Hepatocyte (in vitro differentiated cells): ENCODE results near the gene GATAD2A. TPM values are rescaled to one million over a fixed set of nuclear protein-coding genes. Genes with fewer than 3 reads are reported as not detected.
"Not testable (repeated sequence)": the region's sequence is repeated elsewhere in the genome, so short reads cannot be mapped to it uniquely, and the experiment has no call there.

Experiments used
- DNase-seq: peaks from one replicate; pipeline ENCODE4 v3.0.0-alpha.2; 2016; ENCODE audit warnings: low spot score
- H2AFZ ChIP-seq: fragments of 200-600 bp; sonication (generic); 2 replicates; pipeline ENCODE4 v1.6.0; 2016; ENCODE audit warnings: antibody characterized with exemption, mild to moderate bottlenecking
- H3K27ac ChIP-seq: fragments of 200-600 bp; sonication (generic); 2 replicates; pipeline ENCODE4 v1.5.1; 2016; ENCODE audit warnings: mild to moderate bottlenecking
- H3K27me3 ChIP-seq: fragments of 200-600 bp; sonication (generic); 2 replicates; pipeline ENCODE4 v1.6.1; 2016
- H3K36me3 ChIP-seq: fragments of 200-600 bp; sonication (generic); replicated peaks from 2 replicates; pipeline ENCODE4 v1.5.1; 2016; ENCODE audit warnings: low read depth; ENCODE audit not compliant: insufficient read depth
- H3K4me1 ChIP-seq: fragments of 200-600 bp; sonication (generic); 2 replicates; pipeline ENCODE4 v1.5.1; 2016; ENCODE audit warnings: mild to moderate bottlenecking, moderate library complexity; ENCODE audit not compliant: insufficient read depth
- H3K4me2 ChIP-seq: fragments of 200-600 bp; sonication (generic); 2 replicates; pipeline ENCODE4 v1.6.0; 2016
- H3K4me3 ChIP-seq: fragments of 200-600 bp; sonication (generic); 2 replicates; pipeline ENCODE4 v1.5.1; 2016; ENCODE audit warnings: mild to moderate bottlenecking
- H3K79me2 ChIP-seq: fragments of 200-600 bp; sonication (generic); 2 replicates; pipeline ENCODE4 v1.6.0; 2017; ENCODE audit warnings: mild to moderate bottlenecking
- H3K9me2 ChIP-seq: fragments of 200-600 bp; sonication (generic); replicated peaks from 2 replicates; pipeline ENCODE4 v1.6.0; 2017; ENCODE audit warnings: mild to moderate bottlenecking; ENCODE audit not compliant: insufficient read depth
- H3K9me3 ChIP-seq: fragments of 200-600 bp; sonication (generic); 2 replicates; pipeline ENCODE4 v1.5.1; 2016; ENCODE audit warnings: low read depth, mild to moderate bottlenecking
- H4K20me1 ChIP-seq: fragments of 200-600 bp; sonication (generic); 2 replicates; pipeline ENCODE4 v1.6.0; 2016; ENCODE audit warnings: mild to moderate bottlenecking; ENCODE audit not compliant: insufficient read depth, poor library complexity, severe bottlenecking
- EZH2 ChIP-seq: fragments of 200-600 bp; sonication (generic); IDR thresholded peaks from 2 replicates; pipeline ENCODE4 v1.6.1; 2016; ENCODE audit warnings: antibody characterized with exemption, mild to moderate bottlenecking, borderline replicate concordance
- EZH2phosphoT487 ChIP-seq: fragments of 200-600 bp; sonication (generic); IDR thresholded peaks from one replicate; pipeline ENCODE4 v1.6.1; 2018; ENCODE audit warnings: antibody characterized with exemption, mild to moderate bottlenecking, low read depth, moderate library complexity; ENCODE audit not compliant: unreplicated experiment, severe bottlenecking
- WGBS: methylation state at CpG from one replicate; pipeline ENCODE4 v1.1.6; 2016; ENCODE audit warnings: low lambda C conversion rate; ENCODE audit errors: missing lambda C conversion rate; 5-methylcytosine and 5-hydroxymethylcytosine counted together
- polyA plus RNA-seq: library from polyadenylated mRNA; unstranded; fragments of >200 nt; fragmentation: Nextera tagmentation; extraction: Ambion mirVana; gene quantifications from 2 replicates; pipeline ENCODE4 v1.2.1, GENCODE V29; 2016
- total RNA-seq: library from RNA; depleted of rRNA; stranded (reverse); fragments of >200 nt; gene quantifications from 2 replicates; pipeline ENCODE4 v1.2.3, GENCODE V29; 2014
- TF ChIP-seq, protein P1 (sequence below): fragments of 200-600 bp; sonication (generic); IDR thresholded peaks from 2 replicates; pipeline ENCODE4 v1.5.1; 2016; ENCODE audit warnings: antibody characterized with exemption, mild to moderate bottlenecking; ENCODE audit not compliant: poor library complexity

The GATAD2A gene
- total and polyA plus RNA-seq, 2 experiments from 2014 or later: 35.3 to 35.7 TPM

DNA sequence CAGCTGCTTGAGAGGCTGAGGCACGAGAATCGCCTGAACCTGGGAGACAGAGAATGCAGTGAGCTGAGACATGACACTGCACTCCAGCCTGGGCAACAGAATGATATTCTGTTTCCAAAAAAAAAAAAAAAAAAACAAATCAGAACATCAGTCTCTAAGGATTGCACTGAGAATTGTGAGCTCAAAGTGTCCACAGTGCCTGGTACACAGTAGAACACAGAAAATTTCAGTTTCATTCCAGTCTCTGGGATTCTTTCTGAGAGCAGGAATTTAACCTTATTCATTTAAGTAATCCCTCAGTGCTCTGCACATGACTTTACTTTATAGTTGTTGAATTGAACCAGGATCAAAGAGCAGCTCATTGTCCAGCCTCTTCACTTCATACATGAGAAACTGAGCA lies 25.9 kb upstream of the GATAD2A start:
- TF ChIP-seq EZH2phosphoT487 (no peak), EZH2 (no peak)
- TF ChIP-seq, protein P1, sequence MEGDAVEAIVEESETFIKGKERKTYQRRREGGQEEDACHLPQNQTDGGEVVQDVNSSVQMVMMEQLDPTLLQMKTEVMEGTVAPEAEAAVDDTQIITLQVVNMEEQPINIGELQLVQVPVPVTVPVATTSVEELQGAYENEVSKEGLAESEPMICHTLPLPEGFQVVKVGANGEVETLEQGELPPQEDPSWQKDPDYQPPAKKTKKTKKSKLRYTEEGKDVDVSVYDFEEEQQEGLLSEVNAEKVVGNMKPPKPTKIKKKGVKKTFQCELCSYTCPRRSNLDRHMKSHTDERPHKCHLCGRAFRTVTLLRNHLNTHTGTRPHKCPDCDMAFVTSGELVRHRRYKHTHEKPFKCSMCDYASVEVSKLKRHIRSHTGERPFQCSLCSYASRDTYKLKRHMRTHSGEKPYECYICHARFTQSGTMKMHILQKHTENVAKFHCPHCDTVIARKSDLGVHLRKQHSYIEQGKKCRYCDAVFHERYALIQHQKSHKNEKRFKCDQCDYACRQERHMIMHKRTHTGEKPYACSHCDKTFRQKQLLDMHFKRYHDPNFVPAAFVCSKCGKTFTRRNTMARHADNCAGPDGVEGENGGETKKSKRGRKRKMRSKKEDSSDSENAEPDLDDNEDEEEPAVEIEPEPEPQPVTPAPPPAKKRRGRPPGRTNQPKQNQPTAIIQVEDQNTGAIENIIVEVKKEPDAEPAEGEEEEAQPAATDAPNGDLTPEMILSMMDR: no peak

DNA sequence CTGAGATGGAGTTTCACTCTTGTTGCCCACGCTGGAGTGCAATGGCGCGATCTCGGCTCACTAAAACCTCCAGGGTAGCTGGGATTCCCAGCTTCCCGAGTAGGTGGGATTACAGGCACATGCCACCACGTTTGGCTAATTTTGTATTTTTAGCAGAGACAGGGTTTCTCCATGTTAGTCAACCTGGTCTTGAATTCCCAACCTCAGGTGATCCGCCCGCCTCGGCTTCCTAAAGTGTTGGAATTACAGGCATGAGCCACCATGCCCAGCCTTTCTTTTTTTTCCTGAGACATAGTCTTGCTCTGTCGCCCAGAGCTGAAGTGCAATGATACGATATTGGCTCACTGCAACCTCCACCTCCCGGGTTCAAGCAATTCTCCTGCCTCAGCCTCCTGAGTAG lies 25.2 kb upstream of the GATAD2A start:
- H3K4me3 ChIP-seq, H2AFZ ChIP-seq, H3K27ac ChIP-seq, H3K27me3 ChIP-seq, H3K4me1 ChIP-seq, H3K4me2 ChIP-seq, H4K20me1 ChIP-seq, DNase-seq, H3K36me3 ChIP-seq, H3K9me2 ChIP-seq, H3K79me2 ChIP-seq, H3K9me3 ChIP-seq: not testable (repeated sequence)
- 96% methylated on average over 12 of the region's 12 CpGs for WGBS

More for the DNA sequence above, 25.9 kb upstream of the GATAD2A start:
- no peak for DNase-seq
- no peaks in the 10 kb centered on the region for H3K36me3 ChIP-seq
- no peak overlapping the region for H3K4me3 ChIP-seq
- 85% methylated on average over 2 of the region's 2 CpGs for WGBS
- peaks cover under 1% of the 10 kb centered on the region for H3K4me1 ChIP-seq
- H4K20me1 ChIP-seq: no peaks in the 10 kb centered on the region
- H2AFZ ChIP-seq: no peak overlapping the region
- no peaks in the 10 kb centered on the region for H3K9me3 ChIP-seq
- peak overlapping the region; percentile 58 for H3K27ac ChIP-seq
- H3K9me2 ChIP-seq: no peaks in the 10 kb centered on the region
- H3K4me2 ChIP-seq: no peak overlapping the region
- no peaks in the 10 kb centered on the region for H3K79me2 ChIP-seq
- no peaks in the 10 kb centered on the region for H3K27me3 ChIP-seq

DNA sequence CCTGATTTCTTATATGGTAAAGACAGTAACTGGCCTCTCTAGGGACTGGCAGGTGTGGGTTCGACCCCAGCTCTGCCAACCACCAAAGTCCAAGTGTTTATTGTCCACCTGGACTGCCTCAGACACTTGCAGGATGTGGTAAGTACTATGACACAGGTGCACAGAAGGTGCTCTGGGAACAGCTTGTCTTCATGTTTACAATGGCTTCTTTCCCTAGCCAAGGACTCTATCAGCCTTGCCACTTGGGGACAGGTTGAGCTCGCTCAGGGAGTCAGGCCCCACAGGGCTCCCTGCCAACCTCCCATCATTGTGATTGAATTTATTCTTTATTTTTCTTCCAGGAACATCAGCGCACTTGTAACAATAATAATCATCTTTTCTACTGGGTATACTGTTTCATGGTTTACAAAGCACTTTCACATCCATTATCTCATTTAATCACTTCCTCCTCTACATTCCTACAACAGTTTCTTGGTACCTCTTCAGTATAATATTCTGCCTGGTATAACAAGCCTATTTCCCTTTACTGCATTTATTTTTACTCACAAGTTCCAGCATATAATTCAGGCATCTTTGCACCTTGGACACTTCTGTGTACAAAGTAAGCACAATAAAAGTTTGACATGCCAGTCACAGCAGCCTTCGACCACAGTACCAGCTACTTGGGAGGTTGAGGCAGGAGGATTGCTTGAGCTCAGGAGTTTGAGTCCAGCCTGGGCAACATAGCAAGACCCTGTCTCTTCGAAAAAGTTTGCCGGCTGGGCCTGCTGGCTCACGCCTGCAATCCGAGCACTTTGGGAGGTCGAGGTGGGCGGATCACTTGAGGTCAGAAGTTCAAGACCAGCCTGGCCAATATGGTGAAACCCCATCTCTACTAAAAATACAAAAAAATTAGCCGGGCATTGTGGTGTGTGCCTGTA lies 24.2 kb upstream of the GATAD2A start:
- Histone ChIP-seq H3K4me1 (peaks cover 5% of the 10 kb centered on the region), H3K9me2 (no peaks in the 10 kb centered on the region), H3K36me3 (no peaks in the 10 kb centered on the region), H2AFZ (no peak overlapping the region), H3K79me2 (peaks cover 2% of the 10 kb centered on the region), H3K27me3 (no peaks in the 10 kb centered on the region), H3K4me2 (no peak overlapping the region), H3K9me3 (no peaks in the 10 kb centered on the region), H3K4me3 (no peak overlapping the region), H4K20me1 (no peaks in the 10 kb centered on the region), H3K27ac (peak overlapping the region; percentile 14)
- 88% methylated on average over 11 of the region's 11 CpGs for WGBS
- TF ChIP-seq, protein P1: no peak
- no peak for DNase-seq

DNA sequence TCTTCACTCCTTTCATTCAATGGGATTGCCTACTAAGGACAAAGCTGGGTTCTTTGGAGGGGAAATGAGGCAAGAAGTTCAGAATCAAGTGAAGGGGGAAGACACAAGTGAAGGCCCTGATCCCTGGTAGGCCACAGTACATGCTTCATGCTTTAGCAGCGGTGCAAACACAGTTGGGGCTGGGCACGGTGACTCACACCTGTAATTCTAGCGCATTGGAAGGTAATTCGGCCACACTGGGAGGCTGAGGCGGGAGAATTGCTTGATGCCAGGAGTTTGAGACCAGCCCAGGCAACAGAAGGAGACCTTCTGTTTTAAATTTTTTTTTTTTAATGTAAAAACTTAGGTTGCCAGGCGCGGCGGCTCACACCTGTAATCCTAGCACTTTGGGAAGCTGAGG lies 23.4 kb upstream of the GATAD2A start:
- Histone ChIP-seq H3K4me3 (no peak overlapping the region), H3K27me3 (no peaks in the 10 kb centered on the region), H3K4me1 (peaks cover 5% of the 10 kb centered on the region), H3K27ac (no peak overlapping the region), H4K20me1 (no peaks in the 10 kb centered on the region), H3K9me2 (no peaks in the 10 kb centered on the region), H3K36me3 (no peaks in the 10 kb centered on the region), H2AFZ (no peak overlapping the region), H3K9me3 (no peaks in the 10 kb centered on the region), H3K79me2 (peaks cover 11% of the 10 kb centered on the region), H3K4me2 (no peak overlapping the region)
- no peak for TF ChIP-seq EZH2
- TF ChIP-seq EZH2phosphoT487: no peak
- TF ChIP-seq, protein P1: no peak
- 90% methylated on average over 8 of the region's 8 CpGs for WGBS
- no peak for DNase-seq
